OCI-LY3 (cell line): ENCODE results near the gene CCDC34.

Experiments used
- CTCF ChIP-seq: fragments of 200-600, 300-600 bp; sonication (generic); IDR thresholded peaks from 2 replicates; pipeline ENCODE4 v1.5.1; 2014; ENCODE audit warnings: antibody characterized with exemption, low read length, low read depth
- EZH2phosphoT487 ChIP-seq: fragments of 200-600 bp; shearing (Covaris generic); IDR thresholded peaks from 2 replicates; pipeline ENCODE4 v1.6.1; 2018; ENCODE audit warnings: antibody characterized with exemption, mixed run types, low read depth

DNA sequence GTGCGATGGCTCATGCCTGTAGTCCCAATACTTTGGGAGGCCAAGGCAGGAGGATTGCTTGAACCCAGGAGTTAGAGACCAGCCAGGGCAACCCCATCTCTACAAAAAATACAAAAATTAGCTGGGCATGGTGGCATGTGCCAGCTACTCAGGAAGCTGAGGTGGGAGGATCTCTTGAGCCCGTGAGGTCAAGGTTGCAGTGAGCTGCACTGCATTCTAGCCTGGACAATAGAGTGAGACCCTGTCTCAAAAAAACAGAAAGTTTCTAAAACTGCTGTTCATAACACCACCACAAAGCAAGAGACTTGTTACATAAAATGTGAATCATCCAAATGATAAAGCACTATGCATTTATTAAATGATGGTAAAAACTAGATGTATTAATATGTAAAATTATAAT is 40.2 kb upstream of the CCDC34 start:
- TF ChIP-seq CTCF (no peak), EZH2phosphoT487 (no peak)
